Raji (cell line): ENCODE results near the gene U2AF2.

ENCODE experiments used
- POLR2A ChIP-seq: IDR thresholded peaks from 2 replicates; pipeline ENCODE4 v1.6.1; 2011; ENCODE audit warnings: low read depth, low read length, control low read depth; ENCODE audit not compliant: insufficient read depth

U2AF2 gene

DNA sequence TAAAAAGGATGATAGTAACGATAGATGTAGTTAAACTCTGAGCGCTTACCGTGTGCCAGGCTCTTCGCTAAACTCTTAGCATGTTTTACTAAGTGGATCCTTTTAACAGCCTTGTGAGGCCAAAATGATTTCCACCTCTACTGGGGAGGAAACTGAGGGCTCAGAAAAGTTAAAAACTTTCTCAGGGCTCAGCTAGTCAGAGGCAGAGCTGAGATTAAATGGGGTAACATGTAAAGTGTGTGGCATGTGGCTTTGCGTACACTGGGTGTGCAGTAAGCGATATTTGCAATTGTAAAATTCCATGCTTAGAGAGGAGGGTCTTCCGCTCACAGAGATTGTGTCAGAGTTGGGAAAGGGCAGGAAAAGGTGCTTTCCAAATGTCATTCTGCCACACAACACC, 1.7 kb downstream of the U2AF2 start:
- TF ChIP-seq POLR2A = no peak

DNA sequence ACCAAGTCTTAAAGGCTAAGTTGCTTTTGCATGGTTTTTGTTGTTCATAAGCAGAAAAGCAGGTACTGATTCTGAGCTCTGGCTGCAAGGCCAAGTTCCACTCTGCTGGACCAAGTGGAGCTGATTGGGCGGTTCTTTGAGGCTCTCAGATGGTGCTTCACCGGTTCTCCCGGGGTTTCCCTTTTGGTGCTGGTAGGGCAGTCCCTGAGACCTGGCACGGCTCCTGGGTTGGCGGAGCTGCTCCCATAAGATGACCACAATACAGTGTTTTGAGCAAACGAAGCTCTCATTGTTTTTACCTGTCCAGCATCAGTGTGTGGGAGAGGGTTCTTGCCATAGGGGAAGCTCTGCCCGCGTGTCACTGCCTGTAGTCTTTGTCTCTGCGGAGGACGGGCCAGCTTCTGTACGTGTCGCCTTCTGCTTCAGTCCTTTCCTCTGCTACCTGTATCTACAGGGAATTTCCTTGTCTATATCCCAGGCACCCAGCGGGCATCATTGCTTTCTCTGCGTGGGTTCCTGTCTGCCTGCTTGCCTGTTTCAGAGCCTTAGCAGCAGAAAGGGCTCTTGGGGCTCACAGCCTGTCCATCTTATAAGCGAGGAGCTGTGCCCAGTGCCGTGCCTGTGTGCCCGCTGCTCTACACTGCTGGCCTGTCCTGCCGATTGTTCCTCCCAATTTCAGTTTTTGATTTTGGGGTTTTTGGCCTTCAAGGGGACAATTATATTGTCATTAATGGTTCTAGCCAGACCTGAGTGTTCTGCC, 2.3 kb downstream of the U2AF2 start:
- no peak for TF ChIP-seq POLR2A

DNA sequence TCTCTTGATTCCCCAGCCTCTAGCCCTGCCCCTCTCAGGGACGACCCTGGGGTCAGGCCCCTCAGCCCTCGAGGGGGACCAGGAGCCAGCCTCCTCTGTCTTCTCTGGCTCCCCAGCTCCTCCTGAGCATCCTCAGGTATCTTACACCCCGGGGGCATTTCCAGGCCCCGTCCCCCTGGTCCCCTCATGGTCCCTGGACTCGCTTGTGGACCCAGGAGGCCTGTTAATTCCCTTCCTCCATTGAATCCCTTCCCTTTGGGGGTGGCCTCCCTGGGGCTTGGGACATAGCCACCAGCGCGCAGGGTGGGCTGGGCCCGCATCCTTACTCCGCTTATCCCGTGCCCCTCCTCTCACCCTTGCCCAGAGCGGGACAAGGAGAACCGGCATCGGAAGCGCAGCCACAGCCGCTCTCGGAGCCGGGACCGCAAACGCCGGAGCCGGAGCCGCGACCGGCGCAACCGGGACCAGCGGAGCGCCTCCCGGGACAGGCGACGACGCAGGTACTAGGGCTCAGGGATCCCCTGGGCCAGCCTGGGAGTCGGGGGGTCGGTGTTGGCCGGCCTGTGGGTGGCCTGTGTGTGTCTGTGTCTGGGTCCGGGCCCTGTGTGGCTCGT, 4.1 kb downstream of the U2AF2 start:
- TF ChIP-seq POLR2A = no peak

DNA sequence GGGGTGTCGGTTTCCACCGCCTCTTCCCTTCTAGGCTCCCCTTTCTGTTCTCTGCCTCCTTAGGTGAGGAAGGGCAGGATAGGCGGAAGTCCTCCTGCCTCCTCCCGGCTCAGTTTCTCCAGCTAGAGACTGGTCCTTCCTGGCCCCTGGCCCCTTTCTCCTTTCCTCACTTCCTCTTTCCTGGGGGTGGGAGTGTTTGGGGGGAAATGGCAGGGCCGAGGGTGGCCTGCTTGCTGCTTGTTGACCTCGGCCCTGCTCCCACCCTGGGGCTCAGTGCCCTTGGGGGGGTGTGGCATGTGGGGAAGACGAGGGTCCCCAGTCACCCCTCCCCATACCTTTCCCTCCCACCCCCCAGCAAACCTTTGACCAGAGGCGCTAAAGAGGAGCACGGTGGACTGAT, 5.0 kb downstream of the U2AF2 start:
- no peak for TF ChIP-seq POLR2A

DNA sequence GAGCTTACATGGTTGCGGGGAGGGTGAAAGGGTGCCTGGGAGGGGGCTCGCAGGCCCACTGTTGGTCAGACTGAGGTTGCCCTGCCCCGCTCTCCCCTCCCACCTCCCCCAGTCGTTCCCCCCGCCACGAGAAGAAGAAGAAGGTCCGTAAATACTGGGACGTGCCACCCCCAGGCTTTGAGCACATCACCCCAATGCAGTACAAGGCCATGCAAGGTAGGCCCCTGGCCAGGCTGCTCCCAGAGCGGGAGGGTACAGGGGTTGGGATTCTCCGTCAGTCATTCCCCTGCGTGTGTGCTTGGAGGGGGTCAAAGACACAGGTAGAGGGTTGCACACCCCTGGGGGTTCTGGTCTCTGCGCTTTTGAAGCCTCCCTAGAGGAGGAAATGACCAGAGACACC, 5.6 kb downstream of the U2AF2 start:
- no peak for TF ChIP-seq POLR2A

DNA sequence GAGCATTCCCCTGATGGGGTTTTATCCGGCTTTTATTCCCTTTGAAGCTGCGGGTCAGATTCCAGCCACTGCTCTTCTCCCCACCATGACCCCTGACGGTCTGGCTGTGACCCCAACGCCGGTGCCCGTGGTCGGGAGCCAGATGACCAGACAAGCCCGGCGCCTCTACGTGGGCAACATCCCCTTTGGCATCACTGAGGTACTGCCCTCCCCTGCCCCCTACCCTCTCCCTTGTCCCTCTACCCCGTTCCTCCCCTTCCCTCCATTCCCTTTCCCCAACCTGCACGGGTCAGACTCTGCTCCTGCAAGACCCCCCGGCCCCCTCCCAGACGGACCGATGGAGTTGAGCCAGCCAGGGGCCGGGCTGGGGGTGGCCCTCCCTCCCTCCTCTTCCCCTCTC, 6.2 kb downstream of the U2AF2 start:
- no peak for TF ChIP-seq POLR2A

DNA sequence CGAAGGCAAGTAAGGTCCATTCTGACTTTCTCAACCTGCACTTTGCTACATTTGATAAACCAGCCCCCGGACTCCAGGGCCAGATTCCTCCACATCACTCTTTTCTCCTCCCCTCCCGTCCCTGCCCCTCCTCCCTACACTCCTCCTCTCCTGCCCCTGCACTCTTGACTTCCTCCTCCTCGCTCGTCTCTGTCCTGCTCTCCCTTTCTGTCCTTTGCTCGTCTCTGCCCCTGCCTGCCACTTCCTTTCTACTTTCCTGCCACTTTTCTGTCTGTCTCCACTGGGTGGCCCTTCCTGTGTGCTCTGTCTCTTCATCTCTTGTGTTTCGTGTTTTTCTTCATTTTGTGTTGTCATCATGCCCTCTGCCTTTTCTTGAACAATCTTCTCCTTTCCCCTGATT, 7.0 kb downstream of the U2AF2 start:
- TF ChIP-seq POLR2A = no peak

DNA sequence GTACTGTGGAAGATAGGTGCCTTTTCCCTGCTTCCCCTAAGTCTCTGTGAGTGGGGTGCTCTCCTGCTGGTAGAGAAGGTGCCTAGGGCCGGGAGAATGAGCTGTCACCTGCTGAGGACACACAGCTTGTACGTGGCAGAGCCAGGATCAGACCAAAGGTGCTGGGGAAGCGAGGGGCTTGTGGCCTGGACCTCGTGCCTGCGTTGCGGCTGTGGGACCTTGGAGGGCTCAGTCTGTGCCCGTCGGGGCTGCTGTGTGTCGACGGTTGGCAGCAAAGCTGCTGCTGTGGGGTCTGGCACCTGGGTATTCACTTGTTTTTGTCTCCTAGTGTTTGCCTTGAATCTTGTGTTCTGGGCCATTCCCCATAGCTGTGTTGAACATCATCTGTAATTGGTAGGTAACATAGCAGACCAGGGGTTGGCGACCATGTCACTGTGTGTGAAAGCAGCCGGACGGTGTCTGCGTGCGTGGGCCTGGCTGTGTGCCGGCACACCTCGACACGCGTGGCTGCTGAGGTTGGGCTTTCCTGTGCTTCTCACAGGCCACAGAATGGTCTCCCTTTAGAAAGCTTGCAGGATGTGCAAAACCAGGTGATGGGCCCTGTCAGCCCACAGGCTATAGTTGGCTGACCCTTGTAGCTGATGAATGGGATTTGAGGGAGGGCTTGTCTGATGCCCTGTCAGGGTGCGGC, 9.2 kb downstream of the U2AF2 start:
- no peak for TF ChIP-seq POLR2A

DNA sequence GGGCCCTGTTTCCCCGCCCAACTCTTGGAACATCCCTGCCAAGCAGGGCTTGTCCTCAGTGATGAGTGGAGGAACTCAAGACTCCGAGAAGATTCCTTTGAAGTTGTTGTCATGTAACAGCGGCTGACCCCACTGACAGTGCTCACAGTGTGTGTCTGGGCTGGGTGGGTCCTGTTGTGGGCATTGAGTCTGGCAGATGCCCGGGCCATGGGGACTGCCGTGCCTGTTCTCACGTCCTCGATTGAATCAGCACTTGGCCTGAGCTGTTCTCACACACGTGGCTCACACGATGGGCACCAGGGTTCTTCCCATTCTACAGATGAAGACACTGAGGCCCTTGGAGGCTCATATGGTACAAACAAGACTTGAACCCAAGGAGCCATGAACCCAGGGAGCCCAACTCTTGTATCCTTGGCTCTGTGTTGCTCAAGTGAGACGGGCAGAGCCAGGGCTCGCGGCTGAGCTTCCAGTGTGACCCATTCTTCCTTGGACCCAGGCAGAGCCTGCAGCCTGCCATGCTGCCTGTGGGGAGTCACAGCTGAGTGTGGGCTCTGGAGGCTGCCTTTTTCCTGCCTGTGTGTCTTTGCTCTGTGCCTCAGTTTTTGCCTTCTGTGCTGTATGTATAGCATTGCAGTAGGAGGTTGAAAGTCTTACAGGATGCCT, 11.6 kb downstream of the U2AF2 start:
- no peak for TF ChIP-seq POLR2A

DNA sequence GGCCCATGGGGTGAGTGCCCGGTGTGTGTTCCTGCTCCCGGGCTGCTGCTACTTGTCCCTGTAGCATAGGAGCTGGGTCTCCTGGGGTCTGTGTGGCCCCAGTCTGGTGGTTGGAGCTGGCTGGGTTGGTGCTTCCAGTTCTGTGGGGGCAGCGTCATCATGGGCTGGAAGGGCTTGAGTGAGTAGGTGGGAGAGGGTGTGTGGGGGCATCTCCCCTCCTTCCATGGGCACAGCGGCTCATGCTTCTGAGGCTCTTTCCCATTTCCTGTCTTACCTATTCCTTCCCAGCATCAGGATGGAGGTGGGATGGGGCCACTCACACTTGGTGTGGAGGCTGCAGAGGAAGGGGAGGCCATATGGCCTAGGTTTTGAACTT, 12.2 kb downstream of the U2AF2 start:
- TF ChIP-seq POLR2A = no peak

DNA sequence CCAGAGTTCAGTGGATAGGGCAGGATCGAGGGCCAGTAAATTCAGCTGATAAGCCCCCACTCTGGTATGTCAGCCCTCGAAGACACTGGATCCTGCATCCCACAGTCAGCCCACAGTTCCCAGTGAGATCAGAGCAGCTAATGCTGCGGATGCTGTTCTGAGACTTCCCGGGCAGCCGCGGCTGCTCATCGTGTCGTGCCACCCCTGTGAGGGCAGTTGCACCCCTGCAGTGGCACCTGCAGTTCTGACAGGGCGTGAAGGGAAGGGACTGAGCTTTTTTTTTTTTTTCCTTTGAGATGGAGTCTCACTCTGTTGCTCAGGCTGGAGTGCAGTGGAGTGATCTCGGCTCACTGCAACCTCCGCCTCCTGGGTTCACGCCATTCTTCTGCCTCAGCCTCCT, 12.7 kb downstream of the U2AF2 start:
- no peak for TF ChIP-seq POLR2A

DNA sequence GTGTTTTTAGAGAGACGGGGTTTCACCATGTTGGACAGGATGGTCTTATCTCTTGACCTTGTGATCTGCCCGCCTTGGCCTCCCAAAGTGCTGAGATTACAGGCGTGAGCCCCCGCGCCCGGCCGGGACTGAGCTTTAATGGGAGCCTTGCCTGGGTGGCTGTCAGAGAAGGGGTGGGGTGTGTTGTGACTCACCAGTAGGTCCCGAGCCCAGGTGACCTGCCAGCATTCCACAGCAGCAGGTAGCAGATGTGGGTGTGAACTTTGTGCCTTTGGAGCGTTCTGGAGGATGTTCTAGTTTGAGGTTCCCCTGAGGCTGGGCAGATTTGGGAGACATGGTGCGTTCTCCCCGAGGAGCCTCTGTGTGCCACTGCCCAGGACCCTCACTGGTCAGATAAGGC, 13.1 kb downstream of the U2AF2 start:
- TF ChIP-seq POLR2A = no peak

DNA sequence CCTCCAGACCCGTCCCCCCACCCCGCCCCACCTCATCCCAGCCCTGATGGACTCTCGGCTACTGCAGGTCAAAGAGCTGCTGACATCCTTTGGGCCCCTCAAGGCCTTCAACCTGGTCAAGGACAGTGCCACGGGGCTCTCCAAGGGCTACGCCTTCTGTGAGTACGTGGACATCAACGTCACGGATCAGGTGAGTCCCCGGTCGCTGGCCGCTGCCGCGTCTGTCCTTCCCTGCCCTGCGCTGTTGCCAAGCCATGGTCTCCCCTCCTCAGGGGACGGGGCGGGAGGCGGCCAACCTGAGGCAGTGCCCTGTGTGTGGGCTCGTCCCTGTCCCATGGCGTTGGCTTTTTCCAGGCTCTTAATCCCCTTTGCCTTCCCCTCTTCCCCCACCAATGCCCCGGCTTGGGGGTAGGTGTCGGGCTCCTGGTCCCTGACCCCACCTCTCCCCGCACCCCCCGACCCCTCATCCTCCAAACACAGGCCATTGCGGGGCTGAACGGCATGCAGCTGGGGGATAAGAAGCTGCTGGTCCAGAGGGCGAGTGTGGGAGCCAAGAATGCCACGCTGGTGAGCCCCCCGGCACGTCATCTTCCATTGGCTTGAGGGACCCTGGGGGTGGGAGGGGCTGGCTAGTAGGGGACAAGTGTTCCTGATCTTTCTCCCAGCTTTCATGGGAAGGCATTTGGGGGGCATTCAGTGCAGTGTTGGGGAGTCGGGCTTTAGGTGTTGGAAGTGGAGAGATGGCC, 13.9 kb downstream of the U2AF2 start:
- no peak for TF ChIP-seq POLR2A

DNA sequence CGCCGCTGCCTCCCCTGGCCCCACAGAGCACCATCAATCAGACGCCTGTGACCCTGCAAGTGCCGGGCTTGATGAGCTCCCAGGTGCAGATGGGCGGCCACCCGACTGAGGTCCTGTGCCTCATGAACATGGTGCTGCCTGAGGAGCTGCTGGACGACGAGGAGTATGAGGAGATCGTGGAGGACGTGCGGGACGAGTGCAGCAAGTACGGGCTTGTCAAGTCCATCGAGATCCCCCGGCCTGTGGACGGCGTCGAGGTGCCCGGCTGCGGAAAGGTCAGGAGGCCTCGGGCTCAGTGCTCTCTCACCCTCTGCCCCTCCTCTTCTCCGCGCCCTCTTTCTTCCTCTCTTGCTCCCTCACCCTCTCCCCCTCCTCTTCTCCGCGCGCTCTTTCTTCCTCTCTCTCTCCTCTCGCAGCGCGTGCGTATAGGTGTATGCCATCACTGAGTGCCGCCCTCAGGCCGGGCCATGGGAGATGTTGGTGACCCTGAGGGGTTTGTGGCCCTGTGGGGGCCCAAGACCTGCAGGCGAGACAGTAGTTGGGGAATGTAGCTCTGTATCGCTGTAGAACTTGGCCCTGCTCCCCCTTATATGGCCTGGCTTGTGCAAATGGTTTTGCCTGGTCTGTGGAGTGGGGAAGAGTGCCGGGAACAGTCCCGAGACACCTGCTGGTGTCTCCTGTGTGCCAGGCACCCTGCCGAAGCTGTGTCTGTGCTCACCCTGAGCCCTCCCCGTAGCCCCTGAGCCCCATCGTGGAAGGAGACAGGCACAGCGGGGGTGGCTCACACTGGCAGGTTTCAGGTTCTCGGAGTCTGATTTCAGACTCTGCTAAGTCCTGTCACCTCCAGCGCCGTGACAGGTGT, 14.8 kb downstream of the U2AF2 start:
- TF ChIP-seq POLR2A = no peak
